GM10266 (cell line): ENCODE measurements around the gene GOT1.

Experiments used
- DNase-seq: peaks from one replicate; pipeline ENCODE4 v3.0.0; 2012; ENCODE audit errors: extremely low spot score
- TF ChIP-seq, protein P1 (sequence below): IDR thresholded peaks from 2 replicates; pipeline ENCODE4 v1.5.1; 2012; ENCODE audit warnings: mild to moderate bottlenecking, low read depth; ENCODE audit not compliant: control insufficient read depth, insufficient read depth; ENCODE audit errors: missing control alignments

The GOT1 gene

GRCh38 chr10:99457813-99458212 is 27.4 kb upstream of the GOT1 start:
- TF ChIP-seq, protein P1, sequence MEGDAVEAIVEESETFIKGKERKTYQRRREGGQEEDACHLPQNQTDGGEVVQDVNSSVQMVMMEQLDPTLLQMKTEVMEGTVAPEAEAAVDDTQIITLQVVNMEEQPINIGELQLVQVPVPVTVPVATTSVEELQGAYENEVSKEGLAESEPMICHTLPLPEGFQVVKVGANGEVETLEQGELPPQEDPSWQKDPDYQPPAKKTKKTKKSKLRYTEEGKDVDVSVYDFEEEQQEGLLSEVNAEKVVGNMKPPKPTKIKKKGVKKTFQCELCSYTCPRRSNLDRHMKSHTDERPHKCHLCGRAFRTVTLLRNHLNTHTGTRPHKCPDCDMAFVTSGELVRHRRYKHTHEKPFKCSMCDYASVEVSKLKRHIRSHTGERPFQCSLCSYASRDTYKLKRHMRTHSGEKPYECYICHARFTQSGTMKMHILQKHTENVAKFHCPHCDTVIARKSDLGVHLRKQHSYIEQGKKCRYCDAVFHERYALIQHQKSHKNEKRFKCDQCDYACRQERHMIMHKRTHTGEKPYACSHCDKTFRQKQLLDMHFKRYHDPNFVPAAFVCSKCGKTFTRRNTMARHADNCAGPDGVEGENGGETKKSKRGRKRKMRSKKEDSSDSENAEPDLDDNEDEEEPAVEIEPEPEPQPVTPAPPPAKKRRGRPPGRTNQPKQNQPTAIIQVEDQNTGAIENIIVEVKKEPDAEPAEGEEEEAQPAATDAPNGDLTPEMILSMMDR, result no peak
- no peak for DNase-seq

GRCh38 chr10:99456931-99457288 is 26.5 kb upstream of the GOT1 start:
- TF ChIP-seq, protein P1, result no peak
- DNase-seq, result no peak

- DNase-seq, result no peak
- TF ChIP-seq, protein P1, result no peak
These were observed 25.9 kb upstream of the GOT1 start for GRCh38 chr10:99456207-99456930.

GRCh38 chr10:99451981-99452380 is 21.6 kb upstream of the GOT1 start:
- TF ChIP-seq, protein P1, result no peak

DNA sequence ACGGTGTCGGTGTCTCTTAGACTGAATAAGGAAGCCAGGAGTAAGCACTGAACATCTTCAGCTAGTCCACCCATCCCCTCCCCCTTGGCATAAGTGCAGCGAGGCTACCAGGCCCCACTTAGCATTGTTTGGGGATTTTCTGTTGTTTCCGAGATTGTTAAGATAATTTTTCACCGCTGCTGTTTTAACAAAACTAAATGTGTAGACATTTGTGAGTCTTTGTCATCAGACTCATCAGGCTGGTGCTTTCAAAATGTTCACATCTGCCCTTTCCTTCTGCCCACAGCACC is 21.0 kb upstream of the GOT1 start:
- TF ChIP-seq, protein P1, result no peak
- no peak for DNase-seq

More at GRCh38 chr10:99451981-99452380, 21.6 kb upstream of the GOT1 start:
- DNase-seq, result no peak

DNA sequence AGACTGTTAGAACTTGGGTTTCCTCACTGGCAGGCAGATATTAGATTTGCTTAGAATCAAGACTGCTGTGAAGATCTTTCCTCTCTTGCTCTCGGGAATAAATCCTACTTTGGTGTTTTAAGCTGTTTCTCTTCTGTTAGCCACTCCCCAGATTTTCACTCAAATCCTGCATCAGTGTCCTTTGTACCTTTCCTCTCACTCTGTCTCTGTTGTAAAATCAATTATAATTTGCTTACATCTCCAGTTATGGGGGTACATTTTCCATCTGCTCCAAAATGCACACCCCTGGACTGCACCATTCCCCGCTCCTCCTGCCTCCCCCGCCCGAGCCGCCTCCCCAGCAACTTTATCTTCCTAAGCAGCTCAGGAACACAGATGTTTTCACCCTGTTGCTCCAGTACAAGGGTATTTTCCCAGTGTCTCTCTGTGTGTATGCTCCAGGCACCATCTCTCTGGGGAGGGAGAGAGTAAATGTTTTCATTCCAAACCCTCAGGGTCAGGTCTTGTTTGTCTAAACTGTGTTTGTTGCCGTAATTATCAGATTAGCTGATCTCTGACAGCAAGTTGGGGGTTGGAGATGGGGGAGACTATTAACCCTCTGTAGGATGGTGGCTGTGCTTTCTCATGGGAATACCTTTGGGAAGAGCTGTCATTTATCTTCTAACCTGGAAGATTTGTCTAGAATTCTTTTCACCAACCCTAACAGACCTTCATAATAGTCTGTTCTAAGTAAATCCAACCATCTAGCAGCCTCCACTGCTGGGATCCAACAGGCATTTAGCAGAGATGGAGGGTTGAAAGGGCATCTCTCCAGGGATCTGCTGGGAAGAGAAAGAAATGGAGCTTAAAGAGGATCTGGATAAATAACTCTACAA is 20.4 kb upstream of the GOT1 start:
- no peak for DNase-seq
- TF ChIP-seq, protein P1, result no peak

DNA sequence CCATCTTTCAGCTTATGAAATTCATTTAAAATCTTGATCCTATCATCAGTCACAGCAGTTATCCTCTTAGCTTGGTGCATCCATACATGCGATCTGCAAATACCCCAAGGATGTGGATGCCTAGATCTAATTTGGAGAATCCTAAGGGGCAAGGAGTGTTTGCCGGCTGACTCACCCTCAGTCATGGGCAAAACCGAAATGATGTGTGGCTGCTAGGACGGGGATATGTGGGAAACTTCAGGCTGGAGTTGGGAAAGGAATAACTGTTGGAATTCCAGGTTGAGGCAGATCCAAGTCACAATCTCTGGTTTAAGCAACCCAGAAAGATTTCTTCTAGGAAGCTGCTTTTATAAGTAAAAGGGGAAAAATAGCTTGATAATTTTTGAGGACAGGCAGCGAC is 19.7 kb upstream of the GOT1 start:
- TF ChIP-seq, protein P1, result no peak
- no peak for DNase-seq
